ENCODE data around the gene OR6J1.
A peak's percentile ranks its signal among the peaks of the same experiment; 100 is the strongest.
"Not testable (repeated sequence)": the region's sequence is repeated elsewhere in the genome, so short reads cannot be mapped to it uniquely, and the experiment has no call there.

The OR6J1 gene

DNA sequence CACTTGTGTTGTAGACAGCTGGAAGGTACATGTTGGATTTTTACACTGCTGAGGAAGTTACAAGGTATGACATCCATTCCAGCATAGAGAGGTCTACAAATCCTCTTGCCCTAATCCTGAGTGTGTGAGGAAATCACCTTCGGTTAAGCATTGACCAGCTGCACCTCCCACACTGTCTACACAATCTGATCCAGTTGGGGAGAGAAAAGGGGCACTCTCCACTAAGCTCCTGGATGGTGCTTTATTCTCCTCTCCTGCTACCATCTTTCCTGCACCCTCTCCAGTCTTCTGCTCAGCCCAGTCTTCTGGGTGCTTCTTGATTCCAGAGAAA is at the start of gene OR6J1:
Gene OR6J1, minus strand, starts transcription at position 48 of the 331 bp plus-strand sequence. CDS start 9,541 bp downstream, outside the sequence.
- no peak for DNase-seq (ENCODE audit: low read depth in 2 of 3, low spot score in 2 of 3)

DNA sequence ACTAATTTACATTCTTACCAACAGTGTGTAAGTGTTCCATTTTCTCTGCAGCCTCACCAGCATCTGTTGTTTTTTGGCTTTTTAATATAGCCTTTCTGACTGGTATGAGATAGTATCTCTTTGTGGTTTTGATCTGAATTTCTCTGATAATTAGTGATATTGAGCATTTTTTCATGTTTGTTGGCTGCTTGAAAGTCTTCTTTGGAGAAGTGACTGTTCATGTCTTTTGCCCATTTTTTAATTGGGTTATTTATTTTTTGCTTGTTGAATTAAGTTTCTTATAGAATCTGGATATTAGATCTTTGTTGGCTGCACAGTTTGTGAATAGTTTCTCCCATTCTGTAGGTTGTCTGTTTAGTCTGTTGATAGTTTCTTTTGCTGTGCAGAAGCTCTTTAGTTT is 48.0 kb upstream of the OR6J1 start:
- no peak for DNase-seq (ENCODE audit: low read depth in 2 of 3, low spot score in 2 of 3)

DNA sequence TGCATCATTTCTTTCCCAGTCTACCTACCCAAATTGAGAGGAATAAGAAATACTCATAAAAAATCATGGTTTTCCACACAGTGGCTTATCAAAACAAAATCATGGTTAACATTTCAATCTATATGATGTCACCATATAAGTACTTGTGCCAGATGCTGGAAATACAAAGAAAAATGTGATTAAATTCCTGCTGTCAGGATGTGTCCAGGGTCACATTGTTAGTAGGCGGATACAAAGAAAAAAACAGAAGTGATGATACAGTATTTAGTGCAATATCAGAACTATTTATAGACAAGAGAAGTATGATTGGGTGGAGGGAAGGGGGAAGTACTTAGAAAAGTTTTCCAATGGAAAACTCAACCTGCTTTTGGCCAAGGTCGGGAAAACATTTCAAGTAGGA is 47.0 kb upstream of the OR6J1 start:
- no peak for DNase-seq (ENCODE audit: low read depth in 2 of 3, low spot score in 2 of 3)

GRCh38 chr14:22689199-22689598 is 45.0 kb upstream of the OR6J1 start:
- DNase-seq (ENCODE audit: low read depth in 2 of 3, low spot score in 2 of 3): no peak

DNA sequence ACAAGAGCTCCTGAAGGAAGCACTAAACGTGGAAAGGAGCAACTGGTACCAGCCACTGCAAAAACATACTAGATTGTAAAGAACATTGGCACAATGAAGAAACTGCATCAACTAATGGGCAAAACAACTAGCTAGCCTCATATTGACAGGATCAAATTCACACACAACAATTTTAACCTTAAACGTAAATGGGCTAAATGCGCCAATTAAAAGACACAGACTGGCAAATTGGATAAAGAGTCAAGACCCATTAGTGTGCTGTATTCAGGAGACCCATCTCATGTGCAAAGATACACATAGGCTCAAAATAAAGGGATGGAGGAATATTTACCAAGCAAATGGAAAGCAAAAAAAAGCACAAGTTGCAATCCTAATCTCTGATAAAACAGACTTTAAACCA is 43.8 kb upstream of the OR6J1 start:
- not testable (repeated sequence) for DNase-seq (ENCODE audit: low read depth in 2 of 3, low spot score in 2 of 3)

GRCh38 chr14:22686176-22686611 is 42.0 kb upstream of the OR6J1 start:
- DNase-seq (ENCODE audit: low read depth in 2 of 3, low spot score in 2 of 3): not testable (repeated sequence)

DNA sequence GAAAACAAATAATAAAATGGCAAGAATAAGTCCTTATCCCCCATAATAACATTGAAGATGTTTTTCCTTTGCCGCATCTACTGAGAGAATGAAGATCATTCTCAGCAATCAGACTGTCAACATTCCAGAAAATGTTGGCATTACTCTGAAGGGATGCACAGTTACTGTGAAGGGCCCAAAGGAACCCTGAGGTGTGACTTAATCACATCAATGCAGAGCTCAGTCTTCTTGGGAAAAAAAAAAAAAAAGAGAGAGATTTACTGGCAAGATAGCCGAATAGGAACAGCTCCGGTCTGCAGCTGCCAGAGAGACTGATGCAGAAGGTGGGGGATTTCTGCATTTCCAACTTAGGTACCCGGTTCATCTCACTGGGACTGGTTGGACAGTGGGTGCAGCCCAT is 41.3 kb upstream of the OR6J1 start:
- DNase-seq (ENCODE audit: low read depth in 2 of 3, low spot score in 2 of 3): no peak

- DNase-seq (ENCODE audit: low read depth in 2 of 3, low spot score in 2 of 3): not testable (repeated sequence)
These were observed 39.3 kb upstream of the OR6J1 start for GRCh38 chr14:22683428-22683827.

- no peak for DNase-seq (ENCODE audit: low read depth in 2 of 3, low spot score in 2 of 3)
These were observed 34.1 kb upstream of the OR6J1 start for GRCh38 chr14:22678221-22678620.

- DNase-seq (ENCODE audit: low read depth in 2 of 3, low spot score in 2 of 3): not testable (repeated sequence)
These were observed 33.4 kb upstream of the OR6J1 start for GRCh38 chr14:22677551-22677950.

GRCh38 chr14:22671622-22672021 is 27.5 kb upstream of the OR6J1 start:
- DNase-seq (ENCODE audit: low read depth in 2 of 3, low spot score in 2 of 3): no peak

GRCh38 chr14:22668863-22669262 is 24.7 kb upstream of the OR6J1 start:
- DNase-seq (ENCODE audit: low read depth in 2 of 3, low spot score in 2 of 3): no peak

DNA sequence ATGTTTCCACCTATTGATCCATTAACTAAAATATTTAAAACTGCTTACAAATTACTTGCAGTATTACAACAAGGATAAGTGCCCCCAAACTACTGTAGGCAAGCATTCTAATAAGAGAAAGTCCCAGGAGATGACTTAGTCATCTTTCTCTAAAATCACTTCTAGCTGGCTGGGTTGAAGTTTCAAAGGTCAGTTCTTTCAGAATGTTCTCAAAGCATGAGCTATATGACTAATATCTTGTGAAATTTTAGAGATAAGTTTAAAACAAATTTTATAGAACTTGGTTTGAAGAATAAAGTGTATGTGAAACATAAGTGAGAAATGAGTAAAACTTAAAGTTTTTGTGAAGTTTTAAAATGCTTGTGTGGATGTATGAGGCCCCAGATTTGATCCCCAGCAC is 24.3 kb upstream of the OR6J1 start:
- DNase-seq (ENCODE audit: low read depth in 2 of 3, low spot score in 2 of 3): no peak

DNA sequence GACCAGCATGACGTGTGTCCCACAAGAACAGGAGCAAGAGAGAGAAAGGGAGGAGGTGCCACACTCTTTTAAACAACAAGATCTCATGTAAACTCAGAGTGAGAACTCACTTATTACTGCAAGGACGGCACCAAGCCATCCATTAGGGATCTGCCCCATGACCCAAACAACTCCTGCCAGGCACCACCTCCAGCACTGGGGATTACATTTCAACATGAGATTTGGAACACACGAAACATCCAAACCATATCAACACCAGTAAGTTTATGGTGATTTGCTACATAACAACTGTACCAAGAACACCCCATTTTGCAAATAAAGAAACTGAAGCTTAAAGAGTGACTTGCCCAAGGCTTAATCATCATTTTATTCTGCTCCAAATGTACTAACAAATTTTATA is 23.7 kb upstream of the OR6J1 start:
- DNase-seq (ENCODE audit: low read depth in 2 of 3, low spot score in 2 of 3): no peak

- DNase-seq (ENCODE audit: low read depth in 2 of 3, low spot score in 2 of 3): no peak
These were observed 22.2 kb upstream of the OR6J1 start for GRCh38 chr14:22666203-22666893.

DNA sequence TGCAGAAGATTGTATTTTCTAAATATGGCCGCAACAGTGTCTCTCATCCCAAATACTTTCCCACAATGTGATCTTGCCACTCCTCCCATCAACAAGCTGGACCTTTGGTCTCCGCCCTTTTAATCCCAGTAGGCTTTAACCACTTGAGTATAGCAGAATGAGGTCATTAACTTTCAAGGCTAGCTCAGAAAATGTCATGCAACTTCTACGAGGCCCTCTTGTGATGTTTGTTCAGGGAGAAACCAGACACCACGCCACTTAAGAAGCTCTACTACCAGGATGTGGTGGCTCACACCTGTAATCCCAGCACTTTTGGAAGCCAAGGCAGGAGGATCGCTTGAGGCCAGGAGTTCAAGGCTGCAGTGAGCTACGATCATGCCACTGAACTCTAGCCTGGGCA is 20.1 kb upstream of the OR6J1 start:
- no peak for DNase-seq (ENCODE audit: low read depth in 2 of 3, low spot score in 2 of 3)

- no peak for DNase-seq (ENCODE audit: low read depth in 2 of 3, low spot score in 2 of 3)
These were observed 16.5 kb upstream of the OR6J1 start for GRCh38 chr14:22660654-22661053.

GRCh38 chr14:22658946-22659345 is 14.8 kb upstream of the OR6J1 start:
- no peak for DNase-seq (ENCODE audit: low read depth in 2 of 3, low spot score in 2 of 3)

DNA sequence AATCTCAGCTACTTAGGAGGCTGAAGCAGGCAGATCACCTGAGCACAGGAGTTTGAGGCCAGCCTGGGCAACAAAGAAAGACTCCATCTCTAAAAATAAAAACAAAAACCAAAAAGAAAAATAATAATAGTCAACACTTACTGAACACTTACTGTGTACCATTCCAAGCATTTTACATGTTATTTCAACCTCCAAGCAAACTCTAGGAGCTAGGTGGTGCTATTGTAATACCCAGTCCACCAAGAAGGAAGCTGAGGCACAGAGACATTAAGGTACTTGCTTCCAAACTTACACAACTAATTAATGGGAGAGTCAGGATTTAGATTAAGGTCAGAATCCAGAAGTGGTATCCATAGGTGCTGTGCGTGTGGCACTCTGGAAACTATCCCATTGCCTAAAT is 13.7 kb upstream of the OR6J1 start:
- no peak for DNase-seq (ENCODE audit: low read depth in 2 of 3, low spot score in 2 of 3)

GRCh38 chr14:22656945-22657731 is 13.0 kb upstream of the OR6J1 start:
- no peak for DNase-seq (ENCODE audit: low read depth in 2 of 3, low spot score in 2 of 3)

DNA sequence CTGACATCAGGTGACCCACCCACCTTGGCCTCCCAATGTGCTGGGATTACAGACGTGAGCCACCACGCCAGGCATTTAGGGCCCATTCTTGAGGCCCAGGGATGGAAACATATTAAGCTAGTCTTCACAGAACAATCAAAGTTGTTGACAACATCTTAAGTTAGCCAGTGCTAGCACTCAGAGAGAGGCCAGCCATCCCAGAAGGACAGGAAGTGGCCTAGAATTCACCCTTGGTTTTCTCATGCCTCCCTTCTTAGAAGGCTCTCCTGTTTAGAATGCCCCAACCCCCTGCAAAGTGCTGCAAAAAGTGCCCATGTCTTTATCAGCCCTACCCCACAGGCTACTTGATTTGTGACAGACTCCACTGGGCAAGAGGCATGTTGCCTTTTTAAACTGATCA is 12.1 kb upstream of the OR6J1 start:
- DNase-seq (ENCODE audit: low read depth in 2 of 3, low spot score in 2 of 3): no peak

DNA sequence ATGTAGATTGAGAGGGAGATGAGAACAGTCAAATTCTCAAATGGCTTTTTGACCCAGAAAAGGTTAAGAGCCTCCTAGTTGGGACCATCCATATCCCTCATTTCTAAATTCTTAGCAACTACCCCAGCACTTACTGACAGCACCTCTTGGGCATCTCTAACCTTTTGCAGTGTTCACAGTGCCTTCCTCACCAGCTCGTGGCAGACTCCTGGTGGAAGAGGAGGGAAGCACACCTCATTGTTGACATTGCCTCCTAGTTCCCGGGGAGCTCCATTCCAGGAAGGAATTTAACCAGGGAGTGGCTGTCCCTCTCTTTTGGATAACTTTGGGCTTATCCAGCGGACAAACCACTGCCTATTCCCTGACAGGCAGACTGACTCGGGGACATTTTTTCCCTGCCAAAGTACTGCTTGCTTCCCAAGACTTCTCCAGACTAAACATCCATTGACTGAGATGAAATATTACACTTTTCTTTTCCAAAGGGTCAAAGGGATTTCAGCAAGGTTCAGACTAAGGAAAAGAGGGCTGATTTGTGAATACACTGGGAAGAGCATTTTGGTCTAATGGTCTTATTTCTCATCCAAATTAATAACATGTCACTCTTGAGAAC is 9.0 kb upstream of the OR6J1 start:
- DNase-seq (ENCODE audit: low read depth in 2 of 3, low spot score in 2 of 3): peak in 1 of 3 experiments; percentile 22
